ENCODE measurements around the gene SESN3.

The SESN3 gene

DNA sequence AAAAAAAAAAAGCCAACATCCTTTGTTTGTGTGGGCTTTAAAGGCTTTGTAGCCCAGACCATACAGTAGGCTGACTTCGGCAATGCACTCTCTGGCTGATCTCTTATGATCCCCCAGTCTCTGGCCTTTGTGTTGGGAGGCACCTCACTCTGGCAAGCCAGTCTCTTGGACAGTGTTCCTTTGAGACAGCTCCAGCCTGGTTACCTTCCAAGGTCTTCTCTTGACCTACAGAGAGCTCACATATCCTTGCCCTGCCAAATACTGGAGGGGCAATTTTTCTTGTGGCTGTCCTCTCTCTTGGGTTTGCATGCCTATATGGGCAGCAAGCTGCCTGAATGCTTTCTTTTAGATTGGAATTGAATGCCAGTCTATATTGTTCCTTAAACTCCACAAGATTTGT, 69.8 kb downstream of the SESN3 start:
- TF ChIP-seq, protein P1, sequence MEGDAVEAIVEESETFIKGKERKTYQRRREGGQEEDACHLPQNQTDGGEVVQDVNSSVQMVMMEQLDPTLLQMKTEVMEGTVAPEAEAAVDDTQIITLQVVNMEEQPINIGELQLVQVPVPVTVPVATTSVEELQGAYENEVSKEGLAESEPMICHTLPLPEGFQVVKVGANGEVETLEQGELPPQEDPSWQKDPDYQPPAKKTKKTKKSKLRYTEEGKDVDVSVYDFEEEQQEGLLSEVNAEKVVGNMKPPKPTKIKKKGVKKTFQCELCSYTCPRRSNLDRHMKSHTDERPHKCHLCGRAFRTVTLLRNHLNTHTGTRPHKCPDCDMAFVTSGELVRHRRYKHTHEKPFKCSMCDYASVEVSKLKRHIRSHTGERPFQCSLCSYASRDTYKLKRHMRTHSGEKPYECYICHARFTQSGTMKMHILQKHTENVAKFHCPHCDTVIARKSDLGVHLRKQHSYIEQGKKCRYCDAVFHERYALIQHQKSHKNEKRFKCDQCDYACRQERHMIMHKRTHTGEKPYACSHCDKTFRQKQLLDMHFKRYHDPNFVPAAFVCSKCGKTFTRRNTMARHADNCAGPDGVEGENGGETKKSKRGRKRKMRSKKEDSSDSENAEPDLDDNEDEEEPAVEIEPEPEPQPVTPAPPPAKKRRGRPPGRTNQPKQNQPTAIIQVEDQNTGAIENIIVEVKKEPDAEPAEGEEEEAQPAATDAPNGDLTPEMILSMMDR (IDR thresholded peaks at IDR 0.05; ENCODE audit: control insufficient read depth, extremely low read depth, insufficient read depth) = no peak
- H3K4me3 ChIP-seq (ENCODE audit: low read depth, low read length) = no peak overlapping the region
- no peak for DNase-seq (ENCODE audit: low read depth)

DNA sequence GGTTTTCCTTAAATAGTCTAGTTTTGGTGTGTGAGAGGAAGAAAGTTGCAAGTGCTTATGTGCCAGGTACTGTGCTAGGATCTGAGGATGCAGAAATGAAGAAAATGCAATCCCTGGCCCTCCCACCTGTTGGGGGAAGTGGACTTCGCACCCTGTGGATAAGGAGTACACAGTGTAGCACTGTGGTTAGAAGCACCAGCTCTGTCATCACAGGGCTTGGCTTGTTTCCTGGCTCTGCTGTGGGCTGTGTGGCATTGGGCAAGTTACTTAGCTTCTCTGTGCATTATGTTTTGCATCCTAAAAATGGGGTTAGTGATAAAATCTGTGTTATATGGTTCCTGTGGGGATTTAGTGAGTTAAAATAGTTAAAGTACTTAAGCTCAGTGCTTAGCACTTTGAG, 73.2 kb downstream of the SESN3 start:
- TF ChIP-seq, protein P1 (IDR thresholded peaks at IDR 0.05; ENCODE audit: control insufficient read depth, extremely low read depth, insufficient read depth) = no peak
- no peak for DNase-seq (ENCODE audit: low read depth)
- no peak overlapping the region for H3K4me3 ChIP-seq (ENCODE audit: low read depth, low read length)

DNA sequence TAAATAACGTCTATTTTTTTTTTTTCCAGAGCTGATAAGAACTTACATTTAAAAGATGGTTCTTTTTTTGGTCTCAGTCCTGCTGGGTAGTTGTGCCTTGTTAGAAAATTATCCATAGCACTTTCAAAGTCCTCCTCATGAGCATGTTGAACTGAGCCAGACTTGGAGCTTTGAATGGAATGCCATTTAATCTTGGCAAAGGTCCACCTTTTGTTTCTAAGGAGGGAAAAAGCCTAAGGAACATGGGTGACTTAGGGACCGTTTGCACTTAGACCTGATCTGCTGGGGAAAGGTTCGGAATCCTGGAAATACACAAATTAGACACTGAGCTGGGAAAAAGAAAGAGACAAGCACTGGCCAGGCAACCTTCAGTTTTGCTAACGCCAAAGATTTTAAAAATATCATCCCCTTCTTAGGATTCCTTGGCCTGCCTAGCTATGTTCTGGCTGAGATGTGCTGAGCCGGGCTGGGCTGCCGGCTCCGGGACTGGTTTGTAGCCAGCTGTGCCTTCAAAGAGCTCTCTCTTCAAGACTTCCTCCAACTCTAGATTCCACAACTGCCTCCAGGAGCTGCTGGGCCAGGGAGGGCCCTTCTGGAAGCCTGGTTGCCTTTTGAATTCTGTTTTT, 74.0 kb downstream of the SESN3 start:
- H3K4me3 ChIP-seq (ENCODE audit: low read depth, low read length) = no peak overlapping the region
- DNase-seq (ENCODE audit: low read depth) = no peak
- TF ChIP-seq, protein P1 (IDR thresholded peaks at IDR 0.05; ENCODE audit: control insufficient read depth, extremely low read depth, insufficient read depth) = no peak

DNA sequence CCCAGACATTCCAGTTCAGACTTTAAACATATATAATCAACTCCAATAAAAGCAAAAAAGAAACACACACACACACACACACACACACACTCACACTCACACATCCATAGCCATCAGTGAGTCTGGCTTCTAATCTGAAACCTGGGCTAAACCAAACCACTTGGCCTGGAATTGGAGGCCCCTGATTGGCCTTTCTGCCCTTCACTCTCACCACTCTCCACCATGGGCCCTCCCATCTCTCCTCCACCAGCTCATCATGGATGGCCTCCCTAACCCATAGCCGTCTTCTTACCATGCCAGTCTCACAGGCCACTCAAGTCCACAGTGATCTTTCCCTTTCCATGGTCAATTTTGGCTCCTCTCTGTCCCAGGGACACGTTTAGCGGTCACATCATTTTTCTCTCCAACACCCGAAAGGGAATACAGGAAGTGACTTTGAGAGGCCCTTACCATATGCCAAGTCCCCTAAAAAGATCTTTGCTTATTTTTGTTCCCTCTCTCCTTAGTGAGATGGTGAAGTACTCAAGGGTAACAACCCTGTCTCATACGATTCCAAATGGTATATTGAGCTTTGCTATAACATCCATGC, 74.8 kb downstream of the SESN3 start:
- TF ChIP-seq, protein P1 (IDR thresholded peaks at IDR 0.05; ENCODE audit: control insufficient read depth, extremely low read depth, insufficient read depth) = no peak
- no peak for DNase-seq (ENCODE audit: low read depth)
- no peak overlapping the region for H3K4me3 ChIP-seq (ENCODE audit: low read depth, low read length)

DNA sequence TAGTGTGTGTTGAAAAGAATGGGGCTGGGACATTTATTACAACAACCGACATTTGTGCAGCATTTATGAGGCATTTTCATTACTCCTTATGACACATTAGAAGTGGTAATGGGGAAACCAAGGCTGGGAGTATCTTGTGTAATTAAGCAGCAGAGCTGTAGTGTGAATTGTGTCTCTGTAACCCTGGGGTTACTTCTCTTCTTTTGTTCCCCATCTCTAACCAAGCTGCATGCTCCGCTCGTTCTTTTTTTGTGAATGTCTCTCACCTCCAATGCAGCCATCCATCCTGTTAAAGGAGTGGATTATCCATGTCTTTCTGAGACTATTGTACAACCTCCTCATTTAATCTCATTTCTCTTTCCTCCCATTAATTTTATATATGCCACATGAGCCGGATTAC, 75.6 kb downstream of the SESN3 start:
- TF ChIP-seq, protein P1 (IDR thresholded peaks at IDR 0.05; ENCODE audit: control insufficient read depth, extremely low read depth, insufficient read depth) = no peak
- no peak for DNase-seq (ENCODE audit: low read depth)
- no peak overlapping the region for H3K4me3 ChIP-seq (ENCODE audit: low read depth, low read length)

DNA sequence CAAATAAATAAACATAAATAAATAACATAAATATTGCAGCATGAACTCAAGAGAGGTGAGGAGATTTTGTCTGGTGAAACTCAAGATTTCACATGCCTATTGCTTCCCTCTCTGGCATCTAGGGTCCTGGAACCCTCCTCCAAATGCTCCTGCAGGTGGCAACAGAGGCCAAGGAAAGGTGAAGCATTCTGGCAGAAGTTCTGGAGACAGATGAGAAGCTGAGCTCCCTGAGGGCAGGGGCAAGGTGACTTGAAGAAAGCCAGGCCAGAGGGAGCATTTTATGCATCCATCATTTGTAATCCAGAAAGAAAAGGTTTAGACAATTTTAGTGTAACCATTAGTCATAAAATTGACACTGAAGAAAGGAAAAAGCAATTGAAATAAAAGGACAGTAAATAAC, 76.5 kb downstream of the SESN3 start:
- peak; percentile 50 for DNase-seq (ENCODE audit: low read depth)
- TF ChIP-seq, protein P1 (IDR thresholded peaks at IDR 0.05; ENCODE audit: control insufficient read depth, extremely low read depth, insufficient read depth) = peak; percentile 86
- no peak overlapping the region for H3K4me3 ChIP-seq (ENCODE audit: low read depth, low read length)

DNA sequence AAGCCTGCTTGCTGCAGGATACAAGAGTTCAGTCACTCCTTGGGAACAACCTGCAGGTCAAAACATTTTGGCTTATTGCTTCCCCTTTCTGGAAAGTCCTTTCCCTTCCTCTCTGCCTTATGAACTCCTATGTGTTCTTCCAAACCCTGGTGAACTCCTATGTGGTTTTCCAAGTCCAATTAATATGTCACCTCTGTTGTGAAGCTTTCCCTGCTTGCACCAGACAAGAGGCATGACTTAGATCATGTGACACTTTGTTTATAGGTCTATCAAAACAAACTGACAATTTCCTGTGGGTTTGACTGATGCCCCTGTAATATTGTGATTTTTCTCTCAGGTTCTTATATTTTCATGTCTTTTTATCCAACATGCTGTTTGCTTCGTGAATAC, 77.2 kb downstream of the SESN3 start:
- TF ChIP-seq, protein P1 (IDR thresholded peaks at IDR 0.05; ENCODE audit: control insufficient read depth, extremely low read depth, insufficient read depth) = no peak
- H3K4me3 ChIP-seq (ENCODE audit: low read depth, low read length) = no peak overlapping the region

More for the DNA sequence above, 77.2 kb downstream of the SESN3 start:
- no peak for DNase-seq (ENCODE audit: low read depth)

Measured in LNCaP clone FGC (cell line).